Lung microvascular endothelial cell (primary cell): Measurements from ENCODE around the gene DTX1. TPM values are rescaled to one million over a fixed set of nuclear protein-coding genes. Genes with fewer than 3 reads are reported as not detected.
"Not testable (repeated sequence)": the region's sequence is repeated elsewhere in the genome, so short reads cannot be mapped to it uniquely, and the experiment has no call there.

Source experiments
- DNase-seq, 2 donors: peaks; one replicate each; pipeline versions ENCODE4 v3.0.0 to v3.0.0-alpha.2; 2010; ENCODE audit warnings: low read depth in 2 of 2
- total RNA-seq: library from RNA; depleted of rRNA; stranded (reverse); fragments of >200 nt; gene quantifications from 2 replicates; pipeline ENCODE4 v1.2.1, GENCODE V29; 2014

Gene DTX1
- total RNA-seq, 1 donor from 2014 or later: 4.6 TPM

DNA sequence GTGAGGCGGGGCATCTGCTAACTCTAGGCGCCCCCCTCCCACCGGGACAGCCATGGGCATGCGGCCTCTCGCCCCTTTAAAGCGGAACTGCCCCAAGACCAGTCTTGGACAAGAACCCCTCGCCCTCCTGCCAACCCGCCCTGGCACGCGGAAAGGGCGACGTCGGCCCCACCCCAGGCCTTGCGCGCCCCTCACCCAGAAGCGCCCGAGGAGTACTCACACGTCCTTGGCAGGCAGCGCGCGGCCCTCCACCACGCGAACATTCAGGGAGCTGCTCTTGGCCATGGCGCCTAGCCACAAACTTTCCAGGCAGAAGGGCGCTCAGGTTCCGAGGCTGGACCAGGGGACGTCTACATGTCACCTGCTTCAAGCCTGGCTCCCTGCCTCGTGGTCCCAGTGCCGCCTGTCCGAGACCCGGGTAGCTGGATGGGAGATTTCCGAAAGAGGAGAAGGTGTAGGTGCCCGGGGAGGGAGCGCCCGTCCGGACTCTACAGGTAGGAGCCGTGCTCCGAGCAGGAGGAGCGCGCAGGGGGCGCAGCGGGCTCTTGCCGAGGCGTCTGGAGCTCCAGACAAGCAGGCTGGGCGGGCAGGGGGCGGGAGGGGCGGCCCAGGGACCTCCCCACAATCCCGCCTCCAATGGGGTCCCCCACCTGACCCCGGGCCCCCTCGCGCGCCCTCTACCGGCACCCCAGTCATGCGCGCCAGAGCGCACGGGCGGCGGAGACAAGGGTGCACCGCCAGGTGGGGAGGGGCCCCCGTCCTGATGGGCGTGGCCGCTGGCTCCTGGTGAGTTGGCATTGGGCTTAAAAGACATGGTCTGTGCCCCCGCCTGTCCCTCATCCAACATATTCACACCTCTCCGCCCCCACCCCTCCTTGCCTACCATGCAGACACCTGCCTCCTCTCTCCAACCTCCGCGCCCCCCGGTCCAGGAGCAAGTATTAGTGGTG lies 78.9 kb downstream of the DTX1 start, which contains the start of gene RASAL1:
TSS of gene RASAL1 (minus strand) at position 584 of the 950 bp plus-strand sequence. CDS start at position 285, 299 bp downstream.
- no peak for DNase-seq

DNA sequence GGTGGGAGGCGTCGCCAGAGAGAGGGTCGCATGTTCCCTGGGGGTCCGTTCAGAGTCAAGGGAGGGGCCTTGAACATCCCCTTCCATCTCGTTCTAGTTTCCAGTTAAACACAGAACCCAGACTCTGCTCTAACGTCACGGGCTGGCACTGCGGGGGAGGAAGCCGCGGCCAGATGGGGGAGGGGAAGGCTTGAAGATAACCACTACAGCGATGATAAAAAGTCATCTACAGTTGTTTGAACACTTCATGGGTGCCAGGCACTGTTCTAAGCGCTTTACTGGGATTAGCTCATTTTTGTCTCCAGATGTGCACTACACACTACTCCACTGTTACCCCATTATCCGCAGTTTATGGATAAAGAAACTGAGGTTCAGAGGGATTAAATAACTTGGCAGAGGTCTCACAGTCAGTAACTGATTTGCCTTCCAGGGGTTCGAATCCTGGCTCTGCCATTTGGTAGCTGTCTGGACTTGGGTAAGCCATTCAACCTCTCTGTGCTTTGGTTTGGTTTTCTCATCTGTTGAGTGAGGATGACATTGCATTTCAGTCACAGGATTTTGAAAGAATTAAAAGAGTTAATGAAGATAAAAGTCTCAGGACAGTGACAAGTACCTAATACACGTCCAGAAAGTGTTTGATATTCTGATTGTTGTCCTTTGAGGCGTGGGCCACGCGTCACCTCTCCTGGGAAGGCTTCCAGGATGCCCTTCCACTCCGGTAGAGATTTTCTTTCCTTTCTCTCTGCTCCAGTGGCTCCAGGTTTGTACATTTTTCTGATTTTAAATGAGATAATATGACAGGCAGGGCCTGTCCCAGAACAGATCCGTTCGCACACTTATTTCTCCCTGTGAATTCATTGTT lies 79.8 kb downstream of the DTX1 start:
- DNase-seq: no peak

DNA sequence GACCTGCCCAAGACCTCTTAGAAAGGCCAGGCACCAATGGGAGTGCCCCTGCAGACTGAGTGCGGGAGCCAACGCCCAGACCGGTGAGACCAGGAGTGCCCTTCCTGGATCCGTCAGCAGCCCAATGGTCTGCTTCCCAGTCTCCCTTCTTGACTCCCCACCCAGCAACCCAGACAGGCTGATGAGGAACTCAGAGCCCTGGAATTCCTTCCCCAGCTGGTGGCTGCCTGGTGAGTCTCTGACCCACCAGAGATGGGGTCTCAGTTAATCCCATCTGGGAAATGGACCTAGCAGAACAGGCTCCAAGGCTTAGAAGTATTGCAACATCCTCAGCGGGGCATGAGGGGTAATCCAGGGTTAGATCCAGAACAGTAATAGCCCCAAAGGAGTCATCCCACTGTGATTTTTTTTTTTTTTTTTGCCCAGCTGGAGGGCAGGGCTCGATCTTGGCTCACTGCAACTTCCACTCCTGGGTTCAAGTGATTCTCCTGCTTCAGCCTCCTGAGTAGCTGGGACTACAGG lies 80.5 kb downstream of the DTX1 start:
- DNase-seq: no peak

DNA sequence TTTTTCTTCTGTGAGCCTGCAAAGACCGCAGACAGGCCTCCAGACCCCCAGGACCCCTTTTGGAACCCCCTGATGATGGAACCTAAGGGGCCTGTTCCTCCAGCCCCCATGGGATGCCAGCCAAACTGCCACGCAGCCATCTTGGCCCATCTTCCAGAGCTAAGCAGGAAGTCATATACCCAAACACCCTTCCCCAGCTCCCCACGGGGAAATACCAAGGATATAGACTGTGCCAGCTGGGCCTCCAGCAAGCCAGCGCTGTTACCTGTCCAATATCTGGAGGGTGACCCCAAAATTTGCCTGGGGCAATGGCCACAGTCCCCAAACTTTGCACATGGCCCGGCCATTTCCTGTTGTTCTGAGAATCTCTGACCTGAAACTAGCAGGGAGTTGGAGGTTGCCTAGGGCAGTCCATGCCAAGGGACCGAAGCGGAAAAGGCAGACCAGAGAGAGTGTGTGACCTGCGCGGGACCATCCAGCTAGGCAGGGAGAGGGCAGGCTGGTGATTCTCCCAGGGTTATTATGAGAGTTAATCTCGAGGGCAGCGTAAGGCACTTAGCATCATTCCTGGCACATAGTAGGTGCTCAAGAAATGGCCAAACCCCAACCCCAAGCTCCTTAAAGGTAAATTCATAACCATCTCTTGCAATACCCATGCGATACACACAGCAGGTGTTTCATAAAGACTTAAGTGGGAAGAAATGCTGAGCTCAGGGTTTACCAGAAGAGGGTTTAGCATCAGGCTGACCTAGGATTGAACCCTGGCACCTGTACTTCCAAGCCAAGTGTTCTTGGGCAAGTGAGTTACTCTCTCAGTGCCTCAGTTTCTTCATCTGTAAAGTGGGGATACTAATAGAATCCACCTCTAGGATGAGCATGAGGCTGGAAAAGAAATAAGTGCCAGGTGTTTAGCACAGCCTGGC lies 81.6 kb downstream of the DTX1 start:
- DNase-seq: no peak

DNA sequence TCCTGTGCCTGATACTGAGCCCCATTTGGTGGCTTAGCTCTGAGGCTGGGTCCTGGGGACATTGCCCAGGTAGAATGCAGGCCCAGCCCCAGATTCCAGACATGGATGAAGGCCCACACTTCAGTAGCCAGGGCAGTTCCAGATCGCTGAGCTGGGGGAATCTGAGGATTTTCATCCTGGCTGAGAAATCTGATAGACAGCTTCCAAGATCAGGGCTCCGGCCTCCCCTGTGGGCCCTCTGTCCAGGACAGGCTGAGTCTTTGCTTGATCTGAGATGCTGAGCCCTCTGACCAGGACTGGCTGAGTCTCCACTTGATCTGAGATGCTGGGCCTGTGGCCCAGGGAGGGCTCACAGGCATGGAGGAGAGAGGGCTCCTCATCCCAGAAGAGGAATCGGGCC lies 82.3 kb downstream of the DTX1 start:
- DNase-seq: no peak

DNA sequence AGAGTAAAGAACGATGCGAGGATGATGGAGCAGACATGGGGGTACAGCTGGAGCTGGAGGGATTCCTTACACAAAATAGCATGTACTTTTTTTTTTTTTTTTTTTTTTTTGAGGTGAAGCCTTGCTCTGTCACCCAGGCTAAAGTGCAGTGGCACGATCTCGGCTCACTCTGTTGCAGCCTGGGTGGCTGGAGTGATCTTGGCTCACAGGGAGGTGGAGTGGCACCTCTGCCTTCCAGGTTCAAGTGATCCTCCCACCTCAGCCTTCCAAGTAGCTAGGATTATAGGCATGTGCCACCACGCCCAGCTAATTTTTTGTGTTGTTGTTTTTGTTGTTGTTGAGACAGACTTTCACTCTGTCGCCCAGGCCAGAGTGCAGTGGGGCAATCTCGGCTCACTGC lies 84.2 kb downstream of the DTX1 start:
- no peak for DNase-seq

DNA sequence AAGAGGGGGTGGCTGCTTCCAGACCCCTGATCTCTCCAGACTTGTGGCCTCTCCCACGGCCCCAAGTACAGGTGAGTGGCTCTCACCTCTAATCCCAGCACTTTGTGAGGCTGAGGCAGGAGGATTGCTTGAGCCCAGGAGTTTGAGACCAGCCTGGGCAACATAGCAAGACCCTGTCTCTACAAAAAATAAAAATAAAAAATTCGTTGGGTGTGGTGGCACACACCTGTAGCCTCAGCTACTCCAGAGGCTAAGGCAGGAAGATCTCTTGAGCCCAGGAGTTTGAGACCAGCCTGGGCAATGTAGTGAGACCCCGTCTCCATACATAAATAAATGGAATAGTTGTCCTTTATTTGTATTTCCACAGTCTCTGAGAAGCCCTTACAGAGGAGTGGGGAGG lies 85.2 kb downstream of the DTX1 start:
- DNase-seq: not testable (repeated sequence)

DNA sequence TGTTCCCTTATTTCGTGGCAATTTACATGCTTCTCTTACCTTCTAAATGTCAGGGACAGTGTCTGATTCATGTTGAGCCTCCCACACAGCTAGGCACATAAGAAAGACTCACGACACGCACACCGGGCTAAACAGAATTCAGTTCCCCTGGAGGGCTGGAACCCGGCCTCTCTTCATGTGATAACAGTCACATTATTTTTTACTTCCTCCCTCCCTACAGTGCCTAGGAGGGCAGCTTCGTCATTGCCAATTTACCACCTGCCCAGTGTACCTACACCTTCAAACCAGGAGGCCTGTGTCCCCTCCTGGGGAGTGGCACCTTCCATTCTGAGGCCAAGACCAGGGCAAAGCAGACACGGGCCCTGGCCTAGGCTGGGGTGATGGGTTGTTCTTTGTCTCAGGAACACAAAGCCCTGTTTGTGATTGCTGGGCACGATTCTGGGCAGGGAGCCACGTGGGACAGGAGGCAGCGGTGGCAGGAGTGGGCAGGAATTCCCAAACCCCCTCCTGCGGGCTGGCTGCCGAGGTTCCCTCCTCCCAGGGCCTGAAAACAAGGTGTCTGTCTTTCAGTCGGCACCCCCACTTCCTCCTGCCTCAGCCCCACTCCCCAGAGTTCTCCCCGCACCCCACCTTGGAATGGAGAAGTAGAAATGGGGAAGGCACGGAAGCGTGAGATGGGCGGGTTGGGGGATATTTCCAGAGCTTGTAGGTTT lies 85.8 kb downstream of the DTX1 start:
- DNase-seq: no peak

DNA sequence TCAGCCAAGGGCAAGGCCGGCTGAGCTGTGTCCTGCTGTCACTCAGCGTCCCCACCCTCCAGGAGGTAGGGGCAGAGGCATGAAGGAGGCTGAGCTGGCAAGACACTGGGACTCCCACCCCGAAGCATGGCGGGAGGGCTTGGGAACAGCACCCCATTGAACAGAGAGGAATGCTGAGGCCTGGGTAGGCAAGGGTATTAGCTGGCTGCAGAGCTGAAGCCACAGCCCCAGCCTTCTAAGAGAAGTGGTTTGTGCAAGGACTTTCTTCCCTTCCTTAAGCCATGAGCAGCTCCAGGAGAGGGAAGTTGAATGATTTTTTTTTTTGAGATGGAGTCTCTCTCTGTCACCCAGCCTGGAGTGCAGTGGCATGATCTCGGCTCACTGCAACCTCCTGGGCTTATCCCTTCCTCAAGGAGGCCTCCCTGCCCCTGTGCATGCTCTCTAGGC lies 86.4 kb downstream of the DTX1 start:
- no peak for DNase-seq

DNA sequence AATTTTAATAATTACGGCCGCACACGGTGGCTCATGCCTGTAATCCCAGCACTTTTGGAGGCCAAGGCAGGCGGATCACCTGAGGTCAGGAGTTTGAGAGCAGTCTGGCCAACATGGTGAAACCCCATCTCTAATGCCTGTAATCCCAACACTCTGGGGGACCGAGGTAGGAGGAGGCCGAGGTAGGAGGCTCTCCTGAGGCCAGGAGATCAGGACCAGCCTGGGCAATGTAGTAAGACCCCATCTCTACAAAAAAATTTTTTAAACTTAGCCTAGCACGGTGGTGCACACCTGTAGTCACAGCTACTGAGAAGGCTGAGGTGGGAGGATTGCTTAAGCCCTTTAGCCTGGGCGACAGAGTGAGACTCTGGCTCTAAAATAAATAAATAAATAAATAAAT lies 87.4 kb downstream of the DTX1 start:
- DNase-seq: no peak

DNA sequence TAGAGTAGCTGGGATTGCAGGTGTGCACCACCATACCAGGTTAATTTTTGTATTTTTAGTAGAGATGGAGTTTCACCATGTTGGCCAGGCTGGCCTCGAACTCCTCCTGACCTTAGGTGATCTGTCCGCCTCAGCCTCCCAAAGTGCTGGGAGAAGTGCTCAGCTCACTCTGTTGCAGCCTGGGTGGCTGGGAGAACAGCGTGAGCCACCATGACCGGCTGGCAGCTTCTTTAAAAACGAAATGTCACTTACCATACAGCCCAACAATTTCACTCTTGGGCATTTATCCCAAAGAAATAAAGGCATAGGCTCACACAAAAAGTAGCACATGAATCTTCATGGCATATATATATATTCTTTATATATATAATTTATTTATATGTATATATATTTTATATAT lies 88.3 kb downstream of the DTX1 start:
- DNase-seq: no peak

DNA sequence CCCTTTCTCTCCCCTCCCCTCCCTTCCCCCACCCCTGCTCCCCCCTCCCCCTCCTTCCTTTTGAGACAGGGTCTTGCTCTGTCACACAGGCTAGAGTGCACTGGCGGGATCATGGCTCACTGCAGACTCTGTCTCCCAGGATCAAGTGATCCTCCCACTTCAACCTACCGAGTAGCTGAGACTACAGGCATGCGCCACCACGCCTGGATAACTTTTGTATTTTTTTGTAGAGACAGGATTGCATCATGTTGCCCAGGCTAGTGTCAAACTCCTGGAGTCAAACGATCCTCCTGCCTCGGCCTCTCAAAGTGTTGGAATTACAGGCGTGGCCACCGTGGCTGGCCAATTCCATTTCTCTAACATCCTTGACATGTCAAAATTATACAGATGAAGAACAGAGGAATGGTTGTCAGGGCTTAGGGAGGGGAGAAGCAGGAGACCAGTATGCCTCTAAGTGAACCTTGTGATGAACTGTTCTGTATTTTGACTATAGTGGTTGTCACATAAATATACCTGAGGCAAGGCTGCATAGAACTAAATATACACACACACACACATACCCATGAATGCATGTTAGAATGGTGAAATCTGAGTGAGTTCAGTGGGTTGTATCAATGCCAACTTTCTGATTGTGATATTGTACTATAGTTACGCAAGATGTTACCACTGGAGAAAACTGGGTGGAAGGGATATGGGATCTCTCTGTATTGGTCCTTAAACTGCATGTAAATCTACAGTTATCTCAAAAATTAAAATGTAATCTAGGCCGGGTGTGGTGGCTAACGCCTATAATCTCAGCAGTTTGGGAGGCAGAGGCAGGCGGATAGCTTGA lies 89.4 kb downstream of the DTX1 start:
- no peak for DNase-seq

DNA sequence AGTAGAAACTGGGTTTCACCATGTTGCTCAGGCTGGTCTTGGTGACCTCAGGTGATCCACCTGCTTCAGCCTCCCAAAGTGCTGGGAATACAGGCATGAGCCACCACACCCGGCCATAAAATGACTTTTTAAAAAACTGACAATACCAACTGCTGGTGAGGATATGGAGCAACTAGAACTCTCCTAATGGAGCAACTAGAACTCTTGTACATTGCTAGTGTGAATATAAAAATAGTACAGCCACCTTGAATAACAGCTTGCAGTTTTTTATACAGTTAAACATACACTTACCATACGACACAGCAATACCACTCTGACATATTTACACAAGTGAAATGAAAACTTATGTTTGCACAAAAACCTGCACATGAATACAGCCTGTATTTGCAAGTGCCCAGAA lies 90.5 kb downstream of the DTX1 start:
- DNase-seq: no peak

Other genes with a start within 250 kb of the DTX1 start
- 13.5 and 21.4 TPM in 2 replicates for gene OAS1, start 149.8 kb upstream of the DTX1 start, total RNA-seq
- 1.8 and 5.4 TPM in 2 replicates for gene OAS3, start 118.3 kb upstream of the DTX1 start, total RNA-seq
- gene OAS2, start 78.2 kb upstream of the DTX1 start, total RNA-seq: 0.60 and 3.3 TPM in 2 replicates
- not detected in 2 replicates for gene RASAL1, start 79.0 kb downstream of the DTX1 start, total RNA-seq
- not detected in 2 replicates for gene CFAP73, start 93.0 kb downstream of the DTX1 start, total RNA-seq
- 30.2 and 31.4 TPM in 2 replicates for gene DDX54, start 128.7 kb downstream of the DTX1 start, total RNA-seq
- 13.1 and 15.9 TPM in 2 replicates for gene RITA1, start 129.0 kb downstream of the DTX1 start, total RNA-seq
- gene TPCN1, start 164.7 kb downstream of the DTX1 start, total RNA-seq: 3.8 and 4.6 TPM in 2 replicates